Measurements from ENCODE around the gene PLCH2.
"Not testable (repeated sequence)": the region's sequence is repeated elsewhere in the genome, so short reads cannot be mapped to it uniquely, and the experiment has no call there.

Gene PLCH2

DNA sequence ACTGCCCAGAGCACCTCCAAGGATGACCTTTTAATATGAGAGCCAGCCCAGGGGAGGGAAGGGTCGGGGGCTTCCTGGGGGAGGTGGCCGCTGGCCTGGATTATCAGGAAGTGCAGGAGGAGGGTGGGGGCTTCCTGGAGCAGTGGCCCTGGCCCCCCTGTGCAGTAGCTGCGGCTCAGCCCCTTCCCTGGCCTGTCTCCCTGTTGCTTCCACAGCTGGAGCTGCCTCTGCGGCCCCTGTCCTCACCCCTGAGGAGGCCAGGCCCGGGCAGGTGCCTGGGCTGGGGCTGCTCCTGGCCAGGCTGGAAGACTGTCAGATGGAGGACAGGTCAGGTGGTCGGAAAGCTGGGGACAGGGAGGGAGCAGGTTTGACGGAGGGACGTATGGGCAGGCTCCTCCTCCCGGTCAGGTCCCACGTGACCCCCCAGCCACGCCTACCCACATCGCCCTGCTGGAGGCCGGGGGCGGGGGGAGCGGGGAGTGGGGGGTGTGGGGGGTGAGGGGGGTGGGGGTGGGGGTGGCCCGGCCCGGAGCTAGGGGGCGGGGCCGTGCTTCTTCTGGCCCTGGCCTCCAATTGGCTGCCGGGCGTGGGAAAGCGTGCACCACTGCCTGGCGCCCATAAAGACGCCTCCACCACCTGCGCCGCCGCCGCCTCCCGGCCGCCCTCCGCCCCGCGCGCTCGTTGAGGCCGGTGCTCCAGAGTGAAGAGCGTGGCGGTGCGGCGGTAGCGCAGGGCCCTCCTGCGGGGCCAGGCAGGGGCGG is 69.8 kb downstream of the PLCH2 start:
- Mint-ChIP-seq H3K4me3 (peak overlapping the region in 1 of 3 experiments; percentile 79), H3K27me3 (ENCODE audit: low read depth) (peaks cover 4% of the 10 kb centered on the region), H3K4me1 (peaks cover 7% of the 10 kb centered on the region), H3K9me3 (no peaks in the 10 kb centered on the region), H3K36me3 (ENCODE audit: low read depth) (no peaks in the 10 kb centered on the region), H3K27ac (no peak overlapping the region)
- TF ChIP-seq, protein P1, sequence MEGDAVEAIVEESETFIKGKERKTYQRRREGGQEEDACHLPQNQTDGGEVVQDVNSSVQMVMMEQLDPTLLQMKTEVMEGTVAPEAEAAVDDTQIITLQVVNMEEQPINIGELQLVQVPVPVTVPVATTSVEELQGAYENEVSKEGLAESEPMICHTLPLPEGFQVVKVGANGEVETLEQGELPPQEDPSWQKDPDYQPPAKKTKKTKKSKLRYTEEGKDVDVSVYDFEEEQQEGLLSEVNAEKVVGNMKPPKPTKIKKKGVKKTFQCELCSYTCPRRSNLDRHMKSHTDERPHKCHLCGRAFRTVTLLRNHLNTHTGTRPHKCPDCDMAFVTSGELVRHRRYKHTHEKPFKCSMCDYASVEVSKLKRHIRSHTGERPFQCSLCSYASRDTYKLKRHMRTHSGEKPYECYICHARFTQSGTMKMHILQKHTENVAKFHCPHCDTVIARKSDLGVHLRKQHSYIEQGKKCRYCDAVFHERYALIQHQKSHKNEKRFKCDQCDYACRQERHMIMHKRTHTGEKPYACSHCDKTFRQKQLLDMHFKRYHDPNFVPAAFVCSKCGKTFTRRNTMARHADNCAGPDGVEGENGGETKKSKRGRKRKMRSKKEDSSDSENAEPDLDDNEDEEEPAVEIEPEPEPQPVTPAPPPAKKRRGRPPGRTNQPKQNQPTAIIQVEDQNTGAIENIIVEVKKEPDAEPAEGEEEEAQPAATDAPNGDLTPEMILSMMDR (IDR thresholded peaks at IDR 0.05; ENCODE audit: unreplicated experiment in 3 of 3) = no peak

DNA sequence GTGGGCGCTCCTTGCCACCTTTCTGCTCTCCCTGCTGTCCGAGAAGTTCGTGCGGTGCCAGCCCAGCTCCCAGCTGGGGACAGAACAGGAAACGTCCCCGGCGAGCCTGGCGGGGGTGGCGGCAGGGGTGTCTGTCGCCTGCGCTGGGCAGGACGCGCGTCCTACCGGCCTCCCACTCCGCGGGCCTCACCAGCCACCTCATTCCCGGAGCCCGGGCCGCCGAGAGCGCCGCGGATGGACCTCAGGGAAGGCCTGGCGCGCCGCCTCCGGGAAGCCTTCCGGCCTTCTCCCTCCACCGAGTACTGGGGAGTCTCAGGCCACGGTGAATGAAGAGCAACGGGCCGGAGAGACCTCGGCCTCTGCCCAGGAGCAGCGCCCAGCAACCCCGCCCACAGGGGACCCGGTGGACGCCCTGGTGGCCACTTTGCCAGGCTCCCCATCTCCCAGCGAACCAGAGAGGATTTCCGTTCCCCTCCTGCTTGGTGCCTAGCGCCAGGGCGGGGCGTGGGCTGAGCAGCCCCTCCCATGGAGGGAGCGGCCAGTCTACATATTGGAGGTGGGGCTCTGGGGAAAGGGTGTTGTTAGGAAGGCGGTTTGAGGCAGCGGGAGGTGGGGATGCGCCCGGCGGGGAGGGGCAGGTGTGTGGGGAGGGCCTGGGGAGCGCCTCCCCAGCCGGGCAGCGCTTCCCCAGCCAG is 70.6 kb downstream of the PLCH2 start:
- TF ChIP-seq, protein P1 (IDR thresholded peaks at IDR 0.05; ENCODE audit: unreplicated experiment in 3 of 3) = peak in 1 of 3 experiments; percentile 8
- Mint-ChIP-seq H3K27ac (peak overlapping the region in 2 of 3 experiments; percentile 23 to 72), H3K4me1 (no peaks in the 10 kb centered on the region), H3K27me3 (ENCODE audit: low read depth) (peaks cover 4% of the 10 kb centered on the region), H3K36me3 (ENCODE audit: low read depth) (no peaks in the 10 kb centered on the region), H3K9me3 (no peaks in the 10 kb centered on the region), H3K4me3 (peak overlapping the region; percentile 73 to 82 (median 79))

DNA sequence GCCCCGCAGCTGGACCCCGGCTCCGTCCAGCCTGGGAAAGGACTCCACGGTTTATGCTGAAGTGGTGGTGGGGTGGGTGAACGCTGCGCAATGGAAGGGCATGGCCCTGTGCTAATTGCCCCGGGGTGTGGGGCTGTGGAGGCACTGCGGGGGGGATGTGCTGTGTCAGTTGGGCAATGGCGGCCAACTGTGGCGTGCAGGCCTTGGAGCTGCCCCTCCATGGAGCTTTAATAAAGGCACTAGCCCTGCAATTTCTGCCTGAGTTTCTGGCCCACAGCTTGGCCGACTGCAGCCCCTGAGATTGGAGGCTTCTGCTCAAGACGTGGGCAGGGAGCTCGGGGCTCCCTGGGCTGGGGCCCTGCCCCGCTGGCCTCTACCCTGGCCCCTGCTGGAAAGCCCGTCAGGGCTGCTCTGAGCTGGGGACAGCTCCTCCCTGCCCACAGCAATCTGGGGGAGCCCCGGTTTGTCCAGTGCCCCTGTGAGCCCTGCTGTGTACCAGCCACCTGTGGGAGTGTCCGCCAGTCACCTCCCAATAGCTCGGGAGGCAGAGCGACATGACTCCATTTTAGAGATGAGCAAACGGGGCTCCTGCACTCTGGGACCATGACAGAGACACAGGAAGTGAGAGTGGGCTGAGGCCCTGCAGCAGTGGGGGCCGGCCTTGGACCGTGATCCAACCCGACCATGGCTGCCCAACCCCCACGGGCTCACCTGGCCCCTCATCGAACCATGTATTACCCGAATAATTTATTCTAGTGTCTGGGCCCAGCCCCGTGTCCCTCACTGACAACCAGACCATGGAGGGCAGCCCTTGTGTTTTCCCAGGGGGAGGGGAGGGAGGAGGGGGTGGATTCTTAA is 71.3 kb downstream of the PLCH2 start:
- H3K4me1 Mint-ChIP-seq = no peaks in the 10 kb centered on the region
- H3K36me3 Mint-ChIP-seq (ENCODE audit: low read depth) = no peaks in the 10 kb centered on the region

GRCh38 chr1:2548068-2548589 is 72.0 kb downstream of the PLCH2 start:
- H3K4me3 Mint-ChIP-seq = peak overlapping the region in 1 of 3 experiments; percentile 14
- no peaks in the 10 kb centered on the region for H3K4me1 Mint-ChIP-seq
- peaks cover 4% of the 10 kb centered on the region for H3K27me3 Mint-ChIP-seq (ENCODE audit: low read depth)

More for the DNA sequence above, 71.3 kb downstream of the PLCH2 start:
- Mint-ChIP-seq H3K9me3 (no peaks in the 10 kb centered on the region), H3K27me3 (ENCODE audit: low read depth) (peaks cover 4% of the 10 kb centered on the region), H3K27ac (peak overlapping the region; percentile 23 to 72 (median 62)), H3K4me3 (peak overlapping the region in 2 of 3 experiments; percentile 48 to 79)
- TF ChIP-seq, protein P1 (IDR thresholded peaks at IDR 0.05; ENCODE audit: unreplicated experiment in 3 of 3) = no peak

GRCh38 chr1:2549367-2550029 is 73.4 kb downstream of the PLCH2 start:
- H3K36me3 Mint-ChIP-seq (ENCODE audit: low read depth); H3K27ac Mint-ChIP-seq; H3K4me1 Mint-ChIP-seq; H3K27me3 Mint-ChIP-seq (ENCODE audit: low read depth); H3K9me3 Mint-ChIP-seq; H3K4me3 Mint-ChIP-seq: not testable (repeated sequence)

More at GRCh38 chr1:2548068-2548589, 72.0 kb downstream of the PLCH2 start:
- Mint-ChIP-seq H3K9me3 (no peaks in the 10 kb centered on the region), H3K36me3 (ENCODE audit: low read depth) (no peaks in the 10 kb centered on the region), H3K27ac (peak overlapping the region in 2 of 3 experiments; percentile 62 to 86)
- TF ChIP-seq, protein P1 (IDR thresholded peaks at IDR 0.05; ENCODE audit: unreplicated experiment in 3 of 3) = peak; percentile 88 to 92 (median 89)

DNA sequence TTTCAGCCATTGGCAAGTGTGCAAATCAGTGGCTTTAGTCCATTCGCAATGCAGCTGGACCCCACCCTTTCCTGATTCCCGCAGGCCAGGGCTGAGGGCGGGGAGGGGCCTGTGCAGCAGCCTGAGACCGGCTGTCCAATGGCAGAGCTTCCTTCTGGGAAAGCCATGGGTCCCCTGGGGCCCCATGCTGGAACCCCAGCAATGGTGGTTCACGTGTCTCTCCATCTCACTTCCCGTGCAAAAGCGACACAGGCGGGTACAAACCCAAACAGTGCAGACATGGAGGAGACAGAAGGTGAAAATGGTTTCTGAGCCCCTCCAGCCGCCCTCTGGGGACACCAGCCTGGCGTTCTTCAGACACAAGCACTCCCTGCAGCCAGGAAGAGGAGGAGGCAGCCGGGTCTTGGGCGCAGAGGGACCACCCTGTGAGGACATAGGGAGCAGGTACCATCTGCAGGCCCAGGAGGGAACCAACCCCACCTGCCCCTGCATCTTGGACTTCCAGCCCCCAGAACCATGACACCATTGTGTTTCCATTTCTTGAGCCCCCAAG is 74.3 kb downstream of the PLCH2 start:
- not testable (repeated sequence) for H3K36me3 Mint-ChIP-seq (ENCODE audit: low read depth)

DNA sequence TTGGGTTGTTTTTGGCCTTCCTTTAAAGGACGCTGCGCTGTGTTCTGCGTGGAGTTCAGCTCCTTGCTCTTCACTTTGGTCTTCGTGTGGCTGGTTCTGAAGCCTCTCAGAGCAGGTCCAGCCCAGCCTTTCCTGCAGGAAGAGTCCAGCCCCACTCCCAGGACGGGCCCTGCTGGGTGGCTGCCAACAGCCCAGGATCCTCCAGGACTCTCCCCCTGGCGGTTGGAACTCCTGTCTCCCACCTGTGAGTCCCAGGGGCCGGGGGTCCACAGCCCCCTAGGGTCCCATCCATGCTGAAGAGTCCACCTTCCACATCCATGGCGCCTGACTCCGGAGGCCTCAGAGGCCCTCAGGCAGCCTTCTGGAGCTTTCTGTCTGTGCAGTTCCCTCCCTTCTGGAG is 75.5 kb downstream of the PLCH2 start:
- not testable (repeated sequence) for H3K27ac Mint-ChIP-seq; H3K4me1 Mint-ChIP-seq; H3K4me3 Mint-ChIP-seq; H3K9me3 Mint-ChIP-seq; H3K36me3 Mint-ChIP-seq (ENCODE audit: low read depth)
- H3K27me3 Mint-ChIP-seq (ENCODE audit: low read depth) = peaks cover 14% of the 10 kb centered on the region

More for the DNA sequence above, 74.3 kb downstream of the PLCH2 start:
- not testable (repeated sequence) for H3K9me3 Mint-ChIP-seq; H3K27me3 Mint-ChIP-seq (ENCODE audit: low read depth); H3K4me3 Mint-ChIP-seq; H3K4me1 Mint-ChIP-seq; H3K27ac Mint-ChIP-seq

All from nephron (organoid).